Liver (tissue), 9 donors: ENCODE data around the gene FGF21. TPM values are rescaled to one million over a fixed set of nuclear protein-coding genes. Genes with fewer than 3 reads are reported as not detected.
"Not testable (repeated sequence)": the region's sequence is repeated elsewhere in the genome, so short reads cannot be mapped to it uniquely, and the experiment has no call there.

Experiments
- DNase-seq: peaks from one replicate; pipeline ENCODE4 v3.0.0-alpha.2; 2017; ENCODE audit warnings: low spot score
- H3K27ac ChIP-seq, 2 donors: one replicate each; pipeline ENCODE4 v1.7.0; 2013; ENCODE audit warnings: inconsistent platforms in 2 of 2, low read length in 2 of 2, control low read depth in 1 of 2, low read depth in 1 of 2, mild to moderate bottlenecking in 1 of 2
- H3K27me3 ChIP-seq, 4 donors: one replicate each; pipeline versions ENCODE4 v1.6.1 to v1.7.0; 2013; ENCODE audit warnings: low read length in 3 of 4, inconsistent platforms in 1 of 4, mild to moderate bottlenecking in 1 of 4, moderate library complexity in 1 of 4; ENCODE audit not compliant: control insufficient read depth in 4 of 4, insufficient read depth in 4 of 4
- H3K36me3 ChIP-seq, 4 donors: one replicate each; pipeline versions ENCODE4 v1.6.1 to v1.7.0; 2013; ENCODE audit warnings: low read length in 3 of 4, mild to moderate bottlenecking in 3 of 4, low read depth in 1 of 4, moderate library complexity in 1 of 4; ENCODE audit not compliant: control insufficient read depth in 4 of 4, insufficient read depth in 3 of 4
- H3K4me1 ChIP-seq, 4 donors: one replicate each; pipeline versions ENCODE4 v1.6.1 to v1.7.0; 2013; ENCODE audit warnings: low read length in 3 of 4, mild to moderate bottlenecking in 3 of 4, moderate library complexity in 1 of 4; ENCODE audit not compliant: control insufficient read depth in 4 of 4, insufficient read depth in 4 of 4
- H3K4me3 ChIP-seq, 3 donors: one replicate each; pipeline versions ENCODE4 v1.6.1 to v1.7.0; 2013; ENCODE audit warnings: low read length in 3 of 3, control low read depth in 1 of 3, low read depth in 1 of 3, mild to moderate bottlenecking in 1 of 3
- H3K9ac ChIP-seq, 2 donors: one replicate each; pipeline ENCODE4 v1.7.0; 2013; ENCODE audit warnings: low read length in 2 of 2, mild to moderate bottlenecking in 2 of 2, moderate library complexity in 2 of 2, control low read depth in 1 of 2, low read depth in 1 of 2
- H3K9me3 ChIP-seq, 4 donors: one replicate each; pipeline versions ENCODE4 v1.6.1 to v1.7.0; 2013; ENCODE audit warnings: low read length in 3 of 4; ENCODE audit not compliant: control insufficient read depth in 4 of 4
- ATF3 ChIP-seq: IDR thresholded peaks from 2 replicates; pipeline ENCODE4 v1.6.1; 2016; ENCODE audit warnings: antibody characterized with exemption
- CTCF ChIP-seq: fragments of 150-350 bp; IDR thresholded peaks from 2 replicates; pipeline ENCODE4 v1.5.1; 2017; ENCODE audit warnings: improper control_type of control experiment, low read depth, low read length; ENCODE audit not compliant: missing input control
- EGR1 ChIP-seq, 2 donors: IDR thresholded peaks; 2 replicates each; pipeline ENCODE4 v1.6.1; 2016 to 2018; ENCODE audit warnings: antibody characterized with exemption in 2 of 2, low read depth in 2 of 2
- FOXA1 ChIP-seq: IDR thresholded peaks from 2 replicates; pipeline ENCODE4 v1.6.1; 2016; ENCODE audit warnings: antibody characterized with exemption
- GABPA ChIP-seq, 2 donors: IDR thresholded peaks in 1 of 2; conservative IDR thresholded peaks in 1 of 2; 2 replicates each; pipeline ENCODE4 v1.6.1; 2016; ENCODE audit warnings: antibody characterized with exemption in 2 of 2, mild to moderate bottlenecking in 1 of 2, moderate library complexity in 1 of 2
- HNF4A ChIP-seq, 2 donors: conservative IDR thresholded peaks; 2 replicates each; pipeline ENCODE4 v1.6.1; 2016; ENCODE audit warnings: antibody characterized with exemption in 2 of 2, mild to moderate bottlenecking in 2 of 2
- HNF4G ChIP-seq: IDR thresholded peaks from 2 replicates; pipeline ENCODE4 v1.6.1; 2016; ENCODE audit warnings: antibody characterized with exemption
- JUND ChIP-seq, 2 donors: IDR thresholded peaks; 2 replicates each; pipeline ENCODE4 v1.6.1; 2016; ENCODE audit warnings: antibody characterized with exemption in 2 of 2
- NR2F2 ChIP-seq: IDR thresholded peaks from 2 replicates; pipeline ENCODE4 v1.6.1; 2016; ENCODE audit warnings: antibody characterized with exemption
- RAD21 ChIP-seq, 2 donors: IDR thresholded peaks; 2 replicates each; pipeline ENCODE4 v1.6.1; 2016; ENCODE audit warnings: antibody characterized with exemption in 2 of 2, mild to moderate bottlenecking in 2 of 2
- RXRA ChIP-seq, 2 donors: IDR thresholded peaks; 2 replicates each; pipeline ENCODE4 v1.6.1; 2017 to 2018; ENCODE audit warnings: antibody characterized with exemption in 2 of 2, mild to moderate bottlenecking in 1 of 2
- SP1 ChIP-seq: IDR thresholded peaks from 2 replicates; pipeline ENCODE4 v1.6.1; 2018; ENCODE audit warnings: antibody characterized with exemption, mild to moderate bottlenecking
- TAF1 ChIP-seq: conservative IDR thresholded peaks from 2 replicates; pipeline ENCODE4 v1.6.1; 2016; ENCODE audit warnings: antibody characterized with exemption, mild to moderate bottlenecking
- YY1 ChIP-seq: IDR thresholded peaks from 2 replicates; pipeline ENCODE4 v1.6.1; 2016; ENCODE audit warnings: antibody characterized with exemption, mild to moderate bottlenecking
- ZBTB33 ChIP-seq: IDR thresholded peaks from 2 replicates; pipeline ENCODE4 v1.6.1; 2016; ENCODE audit warnings: antibody characterized with exemption
- WGBS: extraction: QIAGEN DNeasy Blood & Tissue Kit; methylation state at CpG from one replicate; pipeline ENCODE4 v1.1.7; 2013; 5-methylcytosine and 5-hydroxymethylcytosine counted together
- polyA plus RNA-seq, 2 donors: library from polyadenylated mRNA; stranded (reverse) in 1 of 2; unstranded in 1 of 2; fragments of 200-250 nt in 1 of 2; fragments of >200 nt in 1 of 2; fragmentation: Nextera tagmentation in 1 of 2; extraction: Ambion mirVana in 1 of 2; gene quantifications; one replicate each; pipeline versions ENCODE4 v1.2.1 to v1.2.3, GENCODE V29; 2013 to 2015
- total RNA-seq, 2 donors: library from RNA; depleted of rRNA; stranded (reverse); fragments of >200 nt; gene quantifications; one replicate each; pipeline ENCODE4 v1.2.3, GENCODE V29; 2014
- donor health status: healthy.
- donor health status: healthy.
- donor health status: healthy.
- donor health status: healthy.
- donor health status: healthy.

The FGF21 gene
- total and polyA plus RNA-seq, 4 donors, result 5.5 to 18.5 (median 6.5) TPM; not detected in 1

DNA sequence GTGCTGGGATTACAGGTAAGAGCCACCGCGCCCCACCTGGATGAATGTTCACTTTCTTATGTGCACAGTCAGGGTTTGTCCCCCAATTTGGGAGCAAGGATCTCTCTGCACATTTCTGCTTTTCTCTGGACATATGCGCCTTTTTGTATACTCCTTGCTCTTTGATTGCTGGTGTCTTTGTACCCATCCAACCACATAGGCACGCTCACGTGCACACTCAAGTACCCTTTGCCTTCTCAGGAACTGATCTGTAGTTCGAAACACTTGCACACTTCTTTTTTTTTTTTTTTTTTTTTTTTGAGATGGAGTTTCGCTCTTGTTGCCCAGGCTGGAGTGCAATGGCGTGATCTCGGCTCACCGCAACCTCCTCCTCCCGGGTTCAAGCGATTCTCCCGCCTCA lies 37.2 kb upstream of the FGF21 start:
- H3K9ac ChIP-seq, H3K27me3 ChIP-seq, H3K4me3 ChIP-seq, H3K36me3 ChIP-seq, H3K9me3 ChIP-seq, DNase-seq, H3K27ac ChIP-seq: not testable (repeated sequence)
- WGBS, result 95% methylated on average over 13 of the region's 13 CpGs
- peaks cover 0 to 27% (median 18%) of the 10 kb centered on the region in 4 donors for H3K4me1 ChIP-seq

DNA sequence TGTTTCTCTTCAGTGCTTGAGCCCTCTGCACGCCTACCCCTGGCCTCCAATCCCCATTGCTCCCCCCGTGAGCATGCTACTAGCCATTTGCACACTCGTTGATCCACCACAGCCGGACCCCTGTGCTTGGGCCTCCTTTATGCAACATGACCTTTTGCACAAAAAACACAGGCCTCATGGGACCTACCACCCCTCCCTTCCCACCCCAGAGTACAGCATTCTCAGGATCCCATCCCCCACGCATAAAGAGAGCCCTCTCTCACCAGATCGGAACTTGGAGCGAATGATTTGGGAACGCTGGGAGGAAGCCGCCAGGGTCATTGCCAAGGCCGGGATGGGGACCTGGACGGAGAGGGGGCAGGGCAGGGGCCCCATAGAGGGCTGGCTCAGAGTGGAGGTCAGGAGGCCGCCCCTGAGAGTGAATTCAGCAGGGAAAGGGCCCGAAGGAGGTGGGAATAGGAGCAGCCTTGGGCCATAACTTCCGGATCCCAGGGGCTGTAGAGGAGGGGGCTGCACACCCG lies 36.6 kb upstream of the FGF21 start:
- WGBS, result 68% methylated on average over 15 of the region's 15 CpGs
- no peak overlapping the region for H3K27ac ChIP-seq
- no peaks in the 10 kb centered on the region for H3K36me3 ChIP-seq
- no peaks in the 10 kb centered on the region for H3K9me3 ChIP-seq
- H3K27me3 ChIP-seq, result no peaks in the 10 kb centered on the region
- H3K4me3 ChIP-seq, result no peak overlapping the region
- no peak overlapping the region for H3K9ac ChIP-seq
- TF ChIP-seq ATF3 (no peak), EGR1 (IDR thresholded peaks at IDR 0.05; ENCODE audit: low read depth in 2 of 2) (no peak), NR2F2 (peak; percentile 82), JUND (IDR thresholded peaks at IDR 0.05) (no peak), ZBTB33 (no peak), GABPA (IDR thresholded peaks at IDR 0.05 in 1 of 2, conservative IDR thresholded peaks at IDR 0.05 in 1 of 2) (no peak)
- no peak for DNase-seq
- peaks cover 0 to 20% (median 13%) of the 10 kb centered on the region in 4 donors for H3K4me1 ChIP-seq

GRCh38 chr19:48719263-48720171 lies 35.8 kb upstream of the FGF21 start, which contains the start of gene MAMSTR:
MAMSTR (minus strand) TSS chr19:48719725; CDS start chr19:48719031, 694 bp downstream.
- Histone ChIP-seq H3K4me3 (no peak within 1 kb of the TSS), H3K9me3 (no peaks in the 10 kb centered on the region), H3K27ac (peak within 1 kb of the TSS; percentile 78 to 90), H3K27me3 (no peaks in the 10 kb centered on the region), H3K9ac (no peak within 1 kb of the TSS), H3K36me3 (no peaks in the 10 kb centered on the region), H3K4me1 (peaks cover 0 to 19% (median 12%) of the 10 kb centered on the region in 4 donors)
- TF ChIP-seq CTCF (no peak), EGR1 (IDR thresholded peaks at IDR 0.05; ENCODE audit: low read depth in 2 of 2) (no peak), FOXA1 (no peak), RXRA (IDR thresholded peaks at IDR 0.05) (no peak), TAF1 (no peak), NR2F2 (no peak), HNF4G (no peak), YY1 (no peak), SP1 (no peak), HNF4A (conservative IDR thresholded peaks at IDR 0.05) (no peak), RAD21 (IDR thresholded peaks at IDR 0.05) (no peak), ZBTB33 (no peak), GABPA (IDR thresholded peaks at IDR 0.05 in 1 of 2, conservative IDR thresholded peaks at IDR 0.05 in 1 of 2) (no peak), JUND (IDR thresholded peaks at IDR 0.05) (no peak)
- no peak for DNase-seq
- WGBS, result 83% methylated on average over 33 of the region's 33 CpGs
